Testis (tissue), 2 donors: ENCODE data around the gene CFAP299.

Experiments
- POLR2A ChIP-seq: fragments of 450-650 bp; IDR thresholded peaks from one replicate; pipeline ENCODE4 v1.6.1; 2017; ENCODE audit warnings: antibody characterized with exemption, mild to moderate bottlenecking, moderate library complexity
- TF ChIP-seq, protein P1 (sequence below), 3 experiments: fragments of 450-650 bp in 2 of 3; fragments of 200-600 bp in 1 of 3; sonication (generic) in 1 of 3; IDR thresholded peaks; one replicate each; pipeline ENCODE4 v1.5.1; 2016 to 2019; ENCODE audit warnings: antibody characterized with exemption in 3 of 3, mild to moderate bottlenecking in 2 of 3, moderate library complexity in 1 of 3

DNA sequence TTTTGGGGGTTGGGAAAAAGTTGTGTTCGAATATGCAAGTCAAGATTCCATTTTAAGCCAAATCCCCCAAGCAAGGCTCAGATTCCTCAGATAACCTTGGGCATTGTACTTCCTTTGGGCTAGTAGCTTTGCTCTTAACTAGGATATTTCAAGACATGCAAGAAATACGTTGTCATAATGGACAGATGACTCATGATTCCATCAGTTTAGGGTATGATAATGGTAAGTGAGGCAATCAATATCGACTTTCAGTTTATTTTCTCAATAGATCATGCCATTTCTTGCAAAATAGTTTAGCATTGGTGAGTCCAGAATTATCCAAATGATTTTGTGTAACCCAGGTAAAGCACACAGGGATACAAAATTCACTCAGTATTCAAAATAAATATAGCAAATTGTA lies 25.4 kb downstream of the CFAP299 start:
- TF ChIP-seq, protein P1, sequence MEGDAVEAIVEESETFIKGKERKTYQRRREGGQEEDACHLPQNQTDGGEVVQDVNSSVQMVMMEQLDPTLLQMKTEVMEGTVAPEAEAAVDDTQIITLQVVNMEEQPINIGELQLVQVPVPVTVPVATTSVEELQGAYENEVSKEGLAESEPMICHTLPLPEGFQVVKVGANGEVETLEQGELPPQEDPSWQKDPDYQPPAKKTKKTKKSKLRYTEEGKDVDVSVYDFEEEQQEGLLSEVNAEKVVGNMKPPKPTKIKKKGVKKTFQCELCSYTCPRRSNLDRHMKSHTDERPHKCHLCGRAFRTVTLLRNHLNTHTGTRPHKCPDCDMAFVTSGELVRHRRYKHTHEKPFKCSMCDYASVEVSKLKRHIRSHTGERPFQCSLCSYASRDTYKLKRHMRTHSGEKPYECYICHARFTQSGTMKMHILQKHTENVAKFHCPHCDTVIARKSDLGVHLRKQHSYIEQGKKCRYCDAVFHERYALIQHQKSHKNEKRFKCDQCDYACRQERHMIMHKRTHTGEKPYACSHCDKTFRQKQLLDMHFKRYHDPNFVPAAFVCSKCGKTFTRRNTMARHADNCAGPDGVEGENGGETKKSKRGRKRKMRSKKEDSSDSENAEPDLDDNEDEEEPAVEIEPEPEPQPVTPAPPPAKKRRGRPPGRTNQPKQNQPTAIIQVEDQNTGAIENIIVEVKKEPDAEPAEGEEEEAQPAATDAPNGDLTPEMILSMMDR (IDR thresholded peaks at IDR 0.05), result no peak
- no peak for TF ChIP-seq POLR2A
